Activated naive CD4-positive, alpha-beta T cell treated with anti-CD3 and anti-CD28 coated beads, Interleukin-2, amount 50 U/mL, for 16 hours (primary cell): ENCODE results near the gene HTRA3.
A peak's percentile ranks its signal among the peaks of the same experiment; 100 is the strongest.

Experiments
- DNase-seq: peaks from one replicate; pipeline ENCODE4 v3.0.0-alpha.2; 2020

Gene HTRA3

DNA sequence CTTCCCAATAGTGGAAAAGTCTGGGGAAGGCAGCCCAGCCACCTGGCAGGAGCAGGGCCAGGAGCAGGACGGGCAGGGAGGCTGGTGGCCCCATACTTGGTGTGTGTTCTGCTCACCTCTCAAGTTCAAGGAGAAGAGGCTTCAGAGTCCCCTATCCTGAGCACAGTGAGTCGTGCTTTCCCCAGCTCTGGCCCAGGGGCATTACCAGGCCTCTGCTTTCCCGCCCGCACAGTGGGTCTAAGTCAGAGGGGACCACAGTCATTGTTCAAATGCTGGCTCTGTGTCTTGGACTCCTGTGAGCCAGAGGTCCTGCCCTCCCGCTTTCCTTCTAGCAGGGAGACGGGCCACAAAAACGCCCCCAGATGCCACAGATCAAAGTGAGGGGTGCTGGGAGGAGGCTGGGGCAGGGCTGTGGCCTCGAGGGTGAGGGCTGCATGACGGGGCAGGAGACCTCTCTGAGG is 27.6 kb downstream of the HTRA3 start:
- DNase-seq, result peak; percentile 7

- peak; percentile 2 for DNase-seq
Measured at GRCh38 chr4:8297691-8298485, 28.3 kb downstream of the HTRA3 start.

DNA sequence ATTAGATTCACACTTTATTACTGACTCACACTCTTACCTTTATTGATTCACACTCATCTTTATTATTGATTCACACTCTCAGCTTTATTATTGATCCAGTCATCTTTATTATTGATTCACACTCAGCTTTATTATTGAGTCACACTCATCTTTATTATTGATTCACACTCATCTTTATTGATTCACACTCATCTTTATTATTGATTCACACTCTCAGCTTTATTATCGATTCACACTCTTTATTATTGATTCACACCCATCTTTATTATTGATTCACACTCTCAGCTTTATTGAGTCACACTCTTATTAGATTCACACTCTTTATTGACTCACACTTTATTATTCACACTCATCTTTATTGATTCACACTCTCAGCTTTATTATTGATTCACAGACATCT is 31.3 kb downstream of the HTRA3 start:
- DNase-seq, result no peak

GRCh38 chr4:8301851-8302730 is 32.5 kb downstream of the HTRA3 start:
- no peak for DNase-seq

DNA sequence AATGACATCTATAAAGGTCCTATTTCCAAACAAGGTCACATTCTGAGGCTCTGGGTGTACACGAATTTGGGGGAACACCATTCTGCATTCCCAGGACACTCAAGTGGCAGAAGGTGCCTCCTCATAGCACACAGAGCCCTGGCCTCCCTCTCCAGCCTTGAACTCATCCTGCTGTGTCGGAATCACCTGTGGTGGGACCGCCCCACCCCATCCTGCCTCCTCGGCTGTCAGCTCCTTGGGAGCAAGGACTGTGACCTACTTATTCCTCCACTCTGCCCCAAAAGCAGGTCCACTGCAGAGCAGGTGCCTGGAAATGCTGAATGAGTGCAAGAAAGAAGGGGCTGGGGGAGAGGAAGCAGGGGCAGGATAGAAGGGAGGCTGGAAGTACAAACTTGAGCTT is 33.5 kb downstream of the HTRA3 start:
- DNase-seq, result no peak

DNA sequence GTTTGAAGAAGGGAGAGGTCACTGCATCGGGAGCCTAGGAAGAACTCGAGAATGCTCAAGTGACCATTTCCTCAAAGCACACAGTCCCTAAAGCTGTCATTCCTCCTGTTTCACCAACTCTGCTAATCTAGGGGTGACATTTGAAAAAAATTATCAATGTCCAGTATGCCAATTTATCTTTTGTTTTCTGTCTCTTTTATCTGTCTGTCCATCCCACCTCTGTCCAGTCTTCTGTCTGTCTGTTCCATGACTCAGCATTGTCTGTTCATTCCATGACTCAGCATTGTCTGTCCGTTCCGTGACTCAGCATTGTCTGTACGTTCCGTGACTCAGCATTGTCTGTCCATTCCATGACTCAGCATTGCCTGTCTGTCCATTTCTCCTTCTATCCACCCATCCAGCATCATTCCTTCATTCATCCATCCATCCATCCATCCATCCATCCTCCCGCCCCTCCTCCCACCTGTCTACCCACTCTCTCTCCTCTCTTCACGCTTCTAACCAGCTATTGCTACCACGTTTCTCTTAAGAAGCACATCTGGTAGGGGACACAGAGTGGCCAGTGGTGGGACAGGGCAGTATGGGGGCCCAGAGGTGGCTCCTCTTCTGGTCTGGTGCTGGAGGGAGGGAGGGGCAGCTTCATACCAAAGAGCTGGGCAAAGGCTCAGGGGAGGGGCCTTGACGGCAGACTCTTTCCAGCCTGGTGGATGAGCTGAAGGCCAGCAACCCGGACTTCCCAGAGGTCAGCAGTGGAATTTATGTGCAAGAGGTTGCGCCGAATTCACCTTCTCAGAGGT is 34.1 kb downstream of the HTRA3 start:
- DNase-seq, result no peak

DNA sequence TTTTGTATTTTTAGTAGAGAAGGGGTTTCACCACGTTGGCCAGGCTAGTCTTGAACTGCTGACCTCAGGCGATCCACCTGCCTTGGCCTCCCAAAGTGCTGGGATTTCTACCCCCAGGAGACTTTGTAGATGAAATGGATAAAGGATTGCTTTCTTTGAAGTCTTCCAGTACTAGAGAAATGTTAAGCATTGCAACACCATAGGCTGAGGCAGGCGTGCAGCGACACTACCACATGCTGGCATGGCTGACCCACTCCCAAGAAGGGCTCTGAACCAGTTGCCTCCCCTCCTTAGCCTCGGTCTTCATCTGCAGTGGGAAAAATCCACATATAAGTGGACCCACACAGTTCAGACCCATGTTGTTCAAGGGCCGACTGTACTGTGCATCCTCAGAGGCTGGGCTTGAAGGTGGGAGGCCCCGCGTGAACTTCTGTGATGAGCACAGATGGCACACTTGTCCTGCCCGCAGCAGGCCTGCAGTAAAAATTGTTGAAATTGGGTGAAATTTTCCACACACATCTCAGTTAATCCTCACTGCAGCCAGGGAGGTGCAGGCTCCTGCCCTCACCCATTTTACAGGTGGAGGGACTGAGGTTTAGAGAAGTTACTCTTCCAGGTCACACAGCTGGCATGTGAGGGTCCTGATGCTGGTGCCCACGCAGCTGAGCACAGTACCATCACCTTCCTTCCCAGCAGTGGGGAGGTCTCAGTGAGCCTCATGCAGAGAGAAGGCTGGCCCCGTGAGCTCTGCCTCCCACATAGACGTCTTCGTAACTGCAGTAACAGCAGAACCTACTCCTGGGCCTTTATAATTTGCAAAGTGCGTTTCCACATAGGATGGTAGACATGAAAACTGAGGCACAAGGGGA is 35.5 kb downstream of the HTRA3 start:
- no peak for DNase-seq

DNA sequence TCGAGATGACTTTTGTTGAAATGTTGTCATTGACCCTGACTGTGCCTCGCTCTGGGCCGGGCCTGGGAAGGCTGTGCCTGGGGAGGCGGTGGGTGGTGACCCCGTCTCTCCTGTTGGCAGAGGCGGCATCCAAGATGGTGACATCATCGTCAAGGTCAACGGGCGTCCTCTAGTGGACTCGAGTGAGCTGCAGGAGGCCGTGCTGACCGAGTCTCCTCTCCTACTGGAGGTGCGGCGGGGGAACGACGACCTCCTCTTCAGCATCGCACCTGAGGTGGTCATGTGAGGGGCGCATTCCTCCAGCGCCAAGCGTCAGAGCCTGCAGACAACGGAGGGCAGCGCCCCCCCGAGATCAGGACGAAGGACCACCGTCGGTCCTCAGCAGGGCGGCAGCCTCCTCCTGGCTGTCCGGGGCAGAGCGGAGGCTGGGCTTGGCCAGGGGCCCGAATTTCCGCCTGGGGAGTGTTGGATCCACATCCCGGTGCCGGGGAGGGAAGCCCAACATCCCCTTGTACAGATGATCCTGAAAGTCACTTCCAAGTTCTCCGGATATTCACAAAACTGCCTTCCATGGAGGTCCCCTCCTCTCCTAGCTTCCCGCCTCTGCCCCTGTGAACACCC is 36.4 kb downstream of the HTRA3 start:
- no peak for DNase-seq

DNA sequence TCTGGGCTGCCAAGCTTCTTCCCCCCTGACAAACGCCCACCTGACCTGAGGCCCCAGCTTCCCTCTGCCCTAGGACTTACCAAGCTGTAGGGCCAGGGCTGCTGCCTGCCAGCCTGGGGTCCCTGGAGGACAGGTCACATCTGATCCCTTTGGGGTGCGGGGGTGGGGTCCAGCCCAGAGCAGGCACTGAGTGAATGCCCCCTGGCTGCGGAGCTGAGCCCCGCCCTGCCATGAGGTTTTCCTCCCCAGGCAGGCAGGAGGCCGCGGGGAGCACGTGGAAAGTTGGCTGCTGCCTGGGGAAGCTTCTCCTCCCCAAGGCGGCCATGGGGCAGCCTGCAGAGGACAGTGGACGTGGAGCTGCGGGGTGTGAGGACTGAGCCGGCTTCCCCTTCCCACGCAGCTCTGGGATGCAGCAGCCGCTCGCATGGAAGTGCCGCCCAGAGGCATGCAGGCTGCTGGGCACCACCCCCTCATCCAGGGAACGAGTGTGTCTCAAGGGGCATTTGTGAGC is 37.0 kb downstream of the HTRA3 start:
- no peak for DNase-seq

GRCh38 chr4:8307121-8307520 is 37.6 kb downstream of the HTRA3 start:
- no peak for DNase-seq

GRCh38 chr4:8307714-8308113 is 38.2 kb downstream of the HTRA3 start:
- DNase-seq, result no peak

GRCh38 chr4:8308144-8308543 is 38.6 kb downstream of the HTRA3 start:
- DNase-seq, result no peak

GRCh38 chr4:8308856-8309771 is 39.6 kb downstream of the HTRA3 start:
- no peak for DNase-seq

DNA sequence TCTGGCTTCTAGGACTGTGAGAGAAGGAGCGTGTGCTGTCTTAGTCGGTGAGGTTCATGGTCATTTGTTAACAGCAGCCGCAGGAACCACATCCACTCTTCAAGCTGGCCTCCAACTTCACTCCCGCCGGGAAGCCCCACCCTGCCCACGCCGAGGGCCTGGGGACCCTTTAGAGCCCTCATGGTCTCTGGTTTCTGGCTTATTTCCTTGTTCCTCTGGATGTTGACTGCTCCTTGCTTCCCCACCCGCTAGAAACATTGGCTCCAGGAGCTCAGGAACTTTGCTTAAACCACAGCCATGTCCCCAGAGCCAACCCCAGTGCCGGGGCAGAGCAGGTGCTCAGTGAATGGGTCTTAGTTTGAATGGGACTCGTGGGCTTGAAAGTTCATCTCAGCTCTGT is 40.8 kb downstream of the HTRA3 start:
- no peak for DNase-seq

- no peak for DNase-seq
Measured at GRCh38 chr4:8311101-8312068, 41.8 kb downstream of the HTRA3 start.

DNA sequence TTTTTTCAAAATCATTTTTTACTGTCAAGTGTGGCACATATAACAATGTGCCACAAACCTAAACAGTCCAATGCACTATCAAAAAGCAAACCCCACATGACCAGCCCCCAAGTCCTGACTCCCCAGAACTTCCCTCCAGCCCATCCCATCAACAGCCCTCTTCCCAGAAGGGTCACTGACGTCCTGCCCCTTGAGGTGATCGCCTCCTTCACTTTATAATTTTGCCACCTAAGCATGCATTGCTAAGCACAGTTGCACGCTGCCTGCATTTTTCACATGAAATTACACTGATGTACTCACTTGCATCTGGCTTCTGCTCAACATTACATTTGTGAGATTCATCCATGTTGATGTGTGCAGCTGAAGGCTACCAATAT is 42.5 kb downstream of the HTRA3 start:
- DNase-seq, result no peak

GRCh38 chr4:8312976-8313375 is 43.4 kb downstream of the HTRA3 start:
- DNase-seq, result no peak

GRCh38 chr4:8314691-8315255 is 45.2 kb downstream of the HTRA3 start:
- no peak for DNase-seq
